ENCODE data around the gene CAST.

Gene CAST

GRCh38 chr5:96717874-96718273 is 55.7 kb downstream of the CAST start:
- Histone ChIP-seq H3K4me2 (ENCODE audit: low read depth, low read length, poor library complexity, severe bottlenecking) (no peak overlapping the region), H3F3A (ENCODE audit: insufficient read depth) (no peaks in the 10 kb centered on the region), H3K27ac (ENCODE audit: low read depth, low read length) (no peak overlapping the region), H3K9me3 (ENCODE audit: insufficient read depth, low read length) (no peaks in the 10 kb centered on the region), H3K4me3 (ENCODE audit: insufficient read depth, low read length, poor library complexity, severe bottlenecking) (no peak overlapping the region), H3K27me3 (ENCODE audit: low read length) (no peaks in the 10 kb centered on the region), H3K36me3 (ENCODE audit: low read length) (no peaks in the 10 kb centered on the region), H3K79me2 (ENCODE audit: insufficient read depth, low read length) (no peaks in the 10 kb centered on the region), H3K9ac (ENCODE audit: low read length) (no peak overlapping the region), H4K20me1 (ENCODE audit: low read depth, low read length) (peaks cover 5% of the 10 kb centered on the region; the same call in 1 of the 2 replicates), H3K9me2 (replicated peaks; ENCODE audit: insufficient read depth, low read length) (no peaks in the 10 kb centered on the region), H2AFZ (ENCODE audit: low read depth, low read length, severe bottlenecking) (no peak overlapping the region)
- no peak for TF ChIP-seq EZH2phosphoT487 (conservative IDR thresholded peaks at IDR 0.05; ENCODE audit: low read length)
- TF ChIP-seq CTCF (IDR thresholded peaks at IDR 0.05; ENCODE audit: insufficient read depth, low read length, poor library complexity, severe bottlenecking) = no peak

GRCh38 chr5:96718635-96719077 is 56.5 kb downstream of the CAST start:
- Histone ChIP-seq H3K79me2 (ENCODE audit: insufficient read depth, low read length) (no peaks in the 10 kb centered on the region), H3F3A (ENCODE audit: insufficient read depth) (no peaks in the 10 kb centered on the region), H3K4me2 (ENCODE audit: low read depth, low read length, poor library complexity, severe bottlenecking) (no peak overlapping the region), H3K4me3 (ENCODE audit: insufficient read depth, low read length, poor library complexity, severe bottlenecking) (no peak overlapping the region), H3K27me3 (ENCODE audit: low read length) (no peaks in the 10 kb centered on the region), H3K9me2 (replicated peaks; ENCODE audit: insufficient read depth, low read length) (no peaks in the 10 kb centered on the region), H3K9ac (ENCODE audit: low read length) (no peak overlapping the region), H3K36me3 (ENCODE audit: low read length) (no peaks in the 10 kb centered on the region), H4K20me1 (ENCODE audit: low read depth, low read length) (peaks cover 5% of the 10 kb centered on the region; the same call in 1 of the 2 replicates), H3K9me3 (ENCODE audit: insufficient read depth, low read length) (no peaks in the 10 kb centered on the region), H2AFZ (ENCODE audit: low read depth, low read length, severe bottlenecking) (no peak overlapping the region), H3K27ac (ENCODE audit: low read depth, low read length) (no peak overlapping the region)
- TF ChIP-seq EZH2phosphoT487 (conservative IDR thresholded peaks at IDR 0.05; ENCODE audit: low read length) (no peak), CTCF (IDR thresholded peaks at IDR 0.05; ENCODE audit: insufficient read depth, low read length, poor library complexity, severe bottlenecking) (no peak)

- Histone ChIP-seq H3K9me3 (ENCODE audit: insufficient read depth, low read length) (no peaks in the 10 kb centered on the region), H3K9ac (ENCODE audit: low read length) (no peak overlapping the region), H3K36me3 (ENCODE audit: low read length) (no peaks in the 10 kb centered on the region), H3K79me2 (ENCODE audit: insufficient read depth, low read length) (no peaks in the 10 kb centered on the region), H3F3A (ENCODE audit: insufficient read depth) (no peaks in the 10 kb centered on the region), H3K27ac (ENCODE audit: low read depth, low read length) (no peak overlapping the region), H2AFZ (ENCODE audit: low read depth, low read length, severe bottlenecking) (no peak overlapping the region), H3K4me3 (ENCODE audit: insufficient read depth, low read length, poor library complexity, severe bottlenecking) (no peak overlapping the region), H4K20me1 (ENCODE audit: low read depth, low read length) (peaks cover 5% of the 10 kb centered on the region; the same call in 1 of the 2 replicates), H3K9me2 (replicated peaks; ENCODE audit: insufficient read depth, low read length) (no peaks in the 10 kb centered on the region), H3K27me3 (ENCODE audit: low read length) (no peaks in the 10 kb centered on the region), H3K4me2 (ENCODE audit: low read depth, low read length, poor library complexity, severe bottlenecking) (no peak overlapping the region)
- no peak for TF ChIP-seq EZH2phosphoT487 (conservative IDR thresholded peaks at IDR 0.05; ENCODE audit: low read length)
- TF ChIP-seq CTCF (IDR thresholded peaks at IDR 0.05; ENCODE audit: insufficient read depth, low read length, poor library complexity, severe bottlenecking) = no peak
Measured at GRCh38 chr5:96720408-96720807, 58.2 kb downstream of the CAST start.

All from SU-DHL-6 (cell line).